SW 1271 (cell line): ENCODE results near the gene LMX1A.

Experiments
- DNase-seq, 2 experiments: peaks; one replicate each; lab custom pipeline; 2025; lab: John Stamatoyannopoulos, UW

The LMX1A gene

DNA sequence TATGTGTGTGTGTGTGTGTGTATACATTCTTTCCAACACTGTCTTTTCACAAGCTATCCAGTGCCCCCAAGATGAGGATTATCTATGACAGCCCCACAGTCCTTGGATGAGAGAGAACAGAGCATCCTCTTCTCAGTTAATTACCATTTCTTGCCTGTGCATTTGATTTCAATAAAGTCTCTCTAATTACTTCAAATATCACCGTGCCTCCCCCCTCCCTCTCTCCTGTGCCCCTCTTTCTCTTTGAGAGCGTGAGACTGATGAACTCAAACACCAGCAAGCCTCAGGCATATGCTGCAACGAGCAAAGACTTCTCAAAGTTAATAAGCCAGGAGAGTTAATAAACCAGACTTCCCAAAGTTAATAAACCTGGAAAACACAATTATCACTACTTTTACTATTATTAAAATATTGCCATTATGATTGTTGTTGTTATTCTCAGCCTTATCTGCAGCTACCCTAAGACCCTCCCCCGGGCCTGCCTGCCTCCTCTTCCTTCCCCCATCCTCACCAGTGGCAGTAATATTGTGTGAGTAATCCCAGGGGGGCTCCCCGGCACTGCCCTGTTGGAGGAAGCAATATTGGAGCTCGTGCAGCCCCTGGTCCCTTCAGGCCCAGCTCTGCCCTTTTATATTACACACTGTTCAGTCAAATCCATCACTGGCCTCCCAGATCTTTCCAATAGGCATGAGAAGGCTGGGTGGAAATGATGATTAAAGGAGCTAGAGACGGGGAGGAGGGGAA lies 30.9 kb downstream of the LMX1A start:
- no peak for DNase-seq

- DNase-seq = no peak
Measured at GRCh38 chr1:165324050-165324449, 32.5 kb downstream of the LMX1A start.

DNA sequence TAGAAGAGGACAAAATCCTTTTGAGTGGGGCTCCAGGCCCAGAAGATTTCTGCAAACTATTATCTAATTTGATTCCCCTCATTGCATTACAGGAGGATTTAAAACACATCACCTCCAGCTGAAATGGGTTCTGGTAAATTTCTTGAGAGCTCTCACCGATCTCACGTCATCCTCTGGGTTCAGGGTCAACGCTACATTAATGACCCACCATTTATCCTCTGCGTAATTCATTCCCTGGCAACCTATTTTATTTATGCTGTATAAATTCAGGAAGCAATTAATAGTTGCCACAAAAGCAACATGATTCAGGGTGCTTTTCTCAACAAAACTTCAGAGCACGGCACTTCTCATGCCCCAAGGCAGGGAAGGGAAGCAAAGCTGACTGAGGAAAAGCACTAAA lies 38.9 kb downstream of the LMX1A start:
- no peak for DNase-seq

- DNase-seq = no peak
Measured at GRCh38 chr1:165316153-165316772, 40.3 kb downstream of the LMX1A start.

DNA sequence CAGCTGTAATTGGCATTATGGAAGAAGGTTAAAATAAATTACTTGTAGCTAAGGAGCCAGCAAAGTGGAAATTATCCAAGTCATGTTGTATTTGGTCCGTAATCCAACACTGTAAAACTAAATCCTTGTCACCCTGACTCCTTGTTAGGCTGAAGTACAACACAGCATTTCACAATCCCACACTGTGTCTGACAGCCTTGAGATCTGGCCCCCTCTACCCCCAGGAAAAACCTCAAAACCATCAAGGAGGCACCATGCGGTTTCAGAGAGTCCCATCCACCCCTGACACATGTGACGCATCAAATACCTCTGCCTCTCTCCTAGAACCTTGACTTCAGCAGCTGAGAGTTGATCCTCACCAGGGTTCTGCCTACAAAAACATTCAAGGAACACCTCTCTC lies 41.0 kb downstream of the LMX1A start:
- DNase-seq = no peak

DNA sequence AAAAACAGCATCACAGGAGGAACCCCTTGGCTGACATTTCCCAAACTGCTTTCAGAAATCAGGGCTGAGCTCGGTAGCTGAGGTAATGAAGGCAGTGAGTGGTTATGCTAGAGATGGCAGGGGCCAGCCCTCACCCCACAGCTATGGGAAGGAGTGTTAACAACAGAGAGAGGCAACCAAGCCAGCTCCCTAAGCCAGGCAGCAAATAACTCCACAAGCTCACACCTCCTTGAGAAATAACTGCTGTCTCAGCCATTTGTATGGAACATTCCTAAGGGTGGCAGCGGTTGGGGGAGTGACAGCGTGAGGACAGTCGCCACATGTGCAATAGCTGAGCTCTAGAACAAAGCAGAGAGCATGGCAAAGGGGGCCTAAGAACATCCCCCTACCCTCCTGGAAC lies 42.6 kb downstream of the LMX1A start:
- DNase-seq = no peak

GRCh38 chr1:165312591-165312990 lies 43.9 kb downstream of the LMX1A start:
- no peak for DNase-seq

DNA sequence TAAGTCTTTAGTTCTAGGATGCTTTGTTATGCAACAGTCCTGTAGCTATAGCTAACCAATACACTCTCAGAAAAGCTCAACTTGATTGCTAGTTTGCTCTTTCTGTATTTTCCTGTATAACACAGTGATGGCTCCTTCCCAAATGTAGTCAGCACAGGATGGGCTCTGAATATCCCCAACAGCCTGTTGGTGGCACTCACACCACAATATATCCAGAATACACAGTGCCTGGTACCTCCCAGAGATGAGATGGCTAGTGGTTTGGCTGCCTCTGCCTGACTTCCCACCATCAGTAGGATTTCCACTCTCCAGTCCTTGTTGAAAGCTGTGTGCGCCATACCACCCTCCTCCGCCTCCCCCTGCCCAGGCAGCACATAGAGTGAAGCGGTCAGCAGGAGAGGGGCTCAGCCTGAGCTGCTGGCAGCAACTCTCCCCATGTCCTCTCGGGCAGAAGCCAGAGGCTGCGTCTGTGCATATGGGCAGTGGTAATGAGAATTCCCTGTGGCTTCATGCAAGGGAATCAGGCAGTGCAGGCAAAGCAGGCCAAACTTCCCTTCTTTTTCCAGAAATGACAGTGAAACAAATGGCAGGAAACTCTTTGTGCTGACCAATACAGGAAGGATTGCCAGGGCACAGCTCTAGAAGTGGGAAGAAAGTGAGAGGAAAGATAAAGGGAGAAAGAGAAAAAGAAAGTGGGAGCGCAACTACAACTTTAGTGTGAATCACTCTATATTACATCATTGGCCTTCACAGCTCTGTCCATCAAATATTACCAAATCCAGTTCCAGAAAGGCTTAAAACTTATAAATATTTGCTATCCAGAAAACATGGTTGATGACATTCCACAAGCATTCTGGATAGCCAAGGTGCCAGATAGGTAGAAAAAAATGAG lies 49.7 kb downstream of the LMX1A start:
- DNase-seq = no peak

DNA sequence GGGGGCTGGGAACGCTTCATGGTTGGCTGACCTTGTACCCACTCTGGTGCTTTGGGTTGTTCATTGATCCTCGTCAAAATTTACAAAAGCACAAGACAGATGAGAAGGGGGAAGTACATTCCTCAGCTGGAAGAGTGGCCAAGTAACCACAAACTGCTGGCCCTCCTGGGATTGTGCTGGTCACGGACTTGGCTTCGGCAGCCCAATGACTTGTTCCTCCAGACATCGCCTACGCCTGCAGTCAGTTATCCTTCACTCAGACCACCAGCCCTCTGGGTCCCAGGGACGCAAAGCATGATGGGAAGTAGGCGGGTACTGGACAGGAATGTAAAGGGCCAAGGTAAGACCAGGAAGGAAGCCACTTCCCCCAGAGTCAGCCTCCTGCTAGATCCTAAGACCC lies 53.1 kb downstream of the LMX1A start:
- DNase-seq = no peak

DNA sequence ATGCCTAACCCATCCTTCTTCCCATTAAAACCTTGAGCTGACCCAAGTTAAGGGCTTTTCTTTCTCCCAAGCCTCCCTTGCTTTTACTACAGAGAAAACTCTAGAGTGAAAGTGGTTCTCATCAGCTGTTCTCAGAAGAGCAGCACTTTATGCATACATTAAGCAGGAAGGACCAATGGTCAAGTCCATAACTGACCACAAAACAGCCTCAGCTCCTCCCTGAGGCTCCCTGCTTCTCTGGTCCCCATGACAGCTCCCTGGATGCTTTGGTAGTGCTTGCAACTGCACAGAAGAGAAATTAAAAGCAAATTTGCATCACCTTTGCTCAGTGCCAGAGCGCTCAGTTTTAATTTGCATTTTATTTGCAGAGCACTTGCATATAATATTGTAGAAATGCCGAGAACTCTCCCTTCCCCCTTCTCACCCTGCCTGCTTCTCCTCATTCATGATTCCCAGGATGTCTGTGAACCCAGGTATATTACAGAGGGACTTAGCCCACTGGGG lies 56.1 kb downstream of the LMX1A start:
- DNase-seq = no peak

GRCh38 chr1:165298203-165298820 lies 58.2 kb downstream of the LMX1A start:
- DNase-seq = no peak

GRCh38 chr1:165296205-165296604 lies 60.3 kb downstream of the LMX1A start:
- DNase-seq = no peak

DNA sequence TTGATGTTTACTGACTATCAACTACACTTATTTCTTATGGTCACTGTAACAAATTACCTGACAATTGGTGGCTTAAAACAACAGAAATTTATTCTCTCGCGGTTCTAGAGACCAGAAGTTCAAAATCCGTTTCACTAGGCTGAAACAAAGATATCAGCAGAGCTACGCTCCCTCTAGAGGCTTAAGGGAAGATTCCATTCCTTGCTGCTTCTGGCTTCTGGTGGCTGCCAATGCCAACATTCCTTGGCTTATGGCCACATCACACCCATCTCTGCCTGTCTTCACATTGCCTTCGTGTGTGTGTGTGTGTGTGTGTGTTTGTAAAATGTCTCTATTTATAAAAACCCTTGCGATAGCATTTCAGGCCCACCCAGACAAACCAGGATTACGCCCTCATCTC lies 66.4 kb downstream of the LMX1A start:
- no peak for DNase-seq

DNA sequence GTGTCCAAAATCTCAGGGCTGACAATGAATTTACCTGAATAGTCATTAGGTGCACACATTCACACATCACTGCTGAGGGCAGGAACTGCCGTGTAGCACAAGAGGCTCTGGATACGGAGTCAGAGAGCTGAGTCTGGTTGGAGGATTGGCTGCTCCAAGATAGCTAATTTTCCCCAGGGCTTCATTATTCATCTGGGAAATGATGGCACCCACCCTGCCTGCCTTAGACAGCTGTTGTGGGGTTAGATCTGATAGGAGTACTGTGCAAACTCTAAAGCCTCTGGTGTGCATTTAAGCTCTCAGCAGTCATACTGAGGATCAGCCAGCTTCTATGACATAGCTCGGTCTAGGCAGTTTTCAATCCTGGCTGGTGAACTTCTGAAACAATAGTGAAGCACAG lies 67.0 kb downstream of the LMX1A start:
- DNase-seq = no peak

GRCh38 chr1:165288350-165289120 lies 68.0 kb downstream of the LMX1A start:
- no peak for DNase-seq

DNA sequence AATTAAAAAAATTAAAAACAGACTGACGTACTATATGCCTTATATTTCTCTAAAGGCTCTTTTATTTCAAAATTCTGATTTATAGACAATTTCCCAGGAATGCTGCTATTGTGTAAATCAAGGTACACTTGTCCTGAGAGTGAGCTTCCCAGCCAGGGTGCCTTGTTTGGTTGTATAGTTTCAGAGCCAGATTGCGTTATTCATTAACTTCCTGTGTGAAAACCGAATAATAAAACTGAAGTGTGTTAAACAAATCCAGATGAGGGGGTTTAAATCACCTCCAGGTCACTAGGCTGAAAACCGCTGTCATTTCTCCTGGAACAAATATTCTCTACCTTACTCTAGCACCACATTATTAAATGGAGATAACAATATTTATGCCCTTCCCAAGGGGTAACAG lies 68.7 kb downstream of the LMX1A start:
- no peak for DNase-seq

DNA sequence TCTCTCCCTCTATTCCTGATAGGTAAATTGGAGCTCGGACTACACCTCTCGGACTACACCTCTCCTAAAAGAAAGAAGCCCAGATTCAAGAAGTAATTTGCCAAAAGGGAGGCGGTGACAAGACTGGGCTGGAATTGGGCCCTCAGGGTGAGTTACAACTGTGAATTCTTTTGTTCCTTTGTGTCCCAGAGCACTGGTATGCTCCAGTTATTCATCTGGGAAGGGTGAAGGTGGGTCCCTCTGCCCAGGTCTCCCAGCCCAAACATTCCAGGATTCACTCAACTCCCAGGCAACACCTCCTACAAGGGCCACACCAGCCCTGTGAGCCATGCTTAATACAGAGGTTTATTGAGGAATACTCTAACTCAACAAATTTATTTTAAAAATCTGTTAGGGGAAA lies 69.2 kb downstream of the LMX1A start:
- no peak for DNase-seq

- DNase-seq = no peak
Measured at GRCh38 chr1:165284454-165284853, 72.1 kb downstream of the LMX1A start.

DNA sequence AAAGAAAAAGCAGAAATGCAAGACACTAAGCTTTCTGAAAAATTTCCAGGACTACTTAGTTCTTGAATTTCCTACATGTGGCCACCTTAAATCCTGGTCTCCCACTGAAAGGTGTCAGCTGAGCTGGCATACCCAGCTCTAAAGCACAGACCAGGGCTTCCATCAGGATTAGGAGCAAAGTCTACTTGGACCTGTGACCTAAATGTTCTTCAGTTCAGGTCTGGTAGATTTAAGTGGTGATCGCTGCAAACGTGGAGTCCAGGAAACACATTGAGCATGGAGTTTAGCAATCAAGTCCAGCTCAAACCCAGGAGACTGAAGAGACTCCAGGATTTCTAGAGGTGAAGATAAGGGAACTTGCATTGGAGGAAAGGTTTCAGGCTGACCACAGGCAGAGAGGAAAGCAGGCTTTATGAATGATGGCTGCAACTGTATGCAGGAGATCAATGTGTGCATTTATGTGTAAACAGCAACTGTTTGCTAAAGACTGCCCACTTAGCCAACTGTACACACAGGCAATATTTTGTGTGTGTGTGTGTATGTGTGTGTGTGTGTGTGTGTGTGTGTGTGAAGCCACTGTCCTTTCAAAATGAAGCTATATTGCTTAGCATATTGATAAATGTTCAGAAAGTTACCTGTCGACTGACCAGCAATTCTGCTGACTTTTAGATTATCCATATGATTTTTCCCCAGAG lies 75.2 kb downstream of the LMX1A start:
- DNase-seq = no peak

GRCh38 chr1:165279882-165280281 lies 76.6 kb downstream of the LMX1A start:
- DNase-seq = no peak

DNA sequence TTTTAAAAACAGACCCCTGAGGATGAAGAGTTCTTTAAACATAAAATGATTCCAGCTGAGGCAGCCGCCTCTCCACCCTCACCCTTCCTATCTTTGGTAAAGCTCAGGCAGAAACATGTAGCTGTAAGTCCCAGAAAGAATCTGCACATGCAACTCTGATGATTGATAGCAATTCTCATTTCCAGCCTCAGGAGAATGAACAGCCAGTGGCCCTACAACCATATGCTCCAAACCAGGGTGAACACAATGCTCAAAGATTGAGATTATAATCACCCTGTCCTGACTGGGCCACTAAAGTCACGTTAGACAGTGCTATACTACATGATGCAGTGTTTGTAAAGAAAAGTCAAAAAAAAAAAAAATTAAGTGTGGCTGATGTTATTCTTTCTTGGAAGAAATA lies 80.2 kb downstream of the LMX1A start:
- no peak for DNase-seq
